HG03280 (cell line): ENCODE data around the gene CUL4A.
"Not testable (repeated sequence)": the region's sequence is repeated elsewhere in the genome, so short reads cannot be mapped to it uniquely, and the experiment has no call there.

Source experiments
- ATAC-seq: cut with Tn5 transposase; IDR thresholded peaks from one replicate; pipeline ENCODE4 v1.9.1; 2021; ENCODE audit warnings: mild to moderate bottlenecking, moderate library complexity; ENCODE audit not compliant: unreplicated experiment

CUL4A gene

GRCh38 chr13:113283904-113284303 is 74.5 kb downstream of the CUL4A start:
- ATAC-seq: no peak

GRCh38 chr13:113288880-113289279 is 79.5 kb downstream of the CUL4A start:
- no peak for ATAC-seq

GRCh38 chr13:113291129-113291528 is 81.7 kb downstream of the CUL4A start:
- ATAC-seq: no peak

GRCh38 chr13:113292021-113292862 is 82.8 kb downstream of the CUL4A start:
- ATAC-seq: no peak

- ATAC-seq: no peak
These were observed 84.3 kb downstream of the CUL4A start for GRCh38 chr13:113293686-113294085.

GRCh38 chr13:113295776-113296175 is 86.4 kb downstream of the CUL4A start:
- no peak for ATAC-seq

- ATAC-seq: peak; percentile 86
These were observed 87.5 kb downstream of the CUL4A start, which contains the start of gene LAMP1 for GRCh38 chr13:113296823-113297369. LAMP1 (plus strand) TSS chr13:113297239; CDS start chr13:113297435, 196 bp downstream.

GRCh38 chr13:113297370-113298042 is 88.1 kb downstream of the CUL4A start:
- peak; percentile 28 for ATAC-seq

GRCh38 chr13:113298043-113298945 is 88.9 kb downstream of the CUL4A start:
- ATAC-seq: no peak

GRCh38 chr13:113299951-113300350 is 90.5 kb downstream of the CUL4A start:
- no peak for ATAC-seq

GRCh38 chr13:113302986-113303385 is 93.6 kb downstream of the CUL4A start:
- ATAC-seq: no peak

- no peak for ATAC-seq
These were observed 94.7 kb downstream of the CUL4A start for GRCh38 chr13:113304121-113304520.

- ATAC-seq: no peak
These were observed 95.8 kb downstream of the CUL4A start for GRCh38 chr13:113305208-113305607.

GRCh38 chr13:113307491-113307890 is 98.1 kb downstream of the CUL4A start:
- ATAC-seq: no peak

- ATAC-seq: no peak
These were observed 100.1 kb downstream of the CUL4A start for GRCh38 chr13:113309473-113309872.

- not testable (repeated sequence) for ATAC-seq
These were observed 104.7 kb downstream of the CUL4A start for GRCh38 chr13:113314112-113314511.

- ATAC-seq: not testable (repeated sequence)
These were observed 105.6 kb downstream of the CUL4A start for GRCh38 chr13:113314895-113315470.

GRCh38 chr13:113315992-113316391 is 106.6 kb downstream of the CUL4A start:
- ATAC-seq: no peak
